Choroid plexus epithelial cell (primary cell): ENCODE results near the gene SCN2B.

Experiments used
- DNase-seq: peaks from one replicate; pipeline ENCODE4 v3.0.0-alpha.2; 2010; ENCODE audit warnings: low read depth
- H3K4me3 ChIP-seq: 2 replicates; pipeline ENCODE4 v1.5.1; 2011; ENCODE audit warnings: low read depth, mild to moderate bottlenecking, control low read depth, low read length, moderate library complexity
- TF ChIP-seq, protein P1 (sequence below): conservative IDR thresholded peaks from 2 replicates; pipeline ENCODE4 v1.5.1; 2011; ENCODE audit warnings: low read depth, mild to moderate bottlenecking, control low read depth, inconsistent platforms, low read length, moderate library complexity

SCN2B gene

DNA sequence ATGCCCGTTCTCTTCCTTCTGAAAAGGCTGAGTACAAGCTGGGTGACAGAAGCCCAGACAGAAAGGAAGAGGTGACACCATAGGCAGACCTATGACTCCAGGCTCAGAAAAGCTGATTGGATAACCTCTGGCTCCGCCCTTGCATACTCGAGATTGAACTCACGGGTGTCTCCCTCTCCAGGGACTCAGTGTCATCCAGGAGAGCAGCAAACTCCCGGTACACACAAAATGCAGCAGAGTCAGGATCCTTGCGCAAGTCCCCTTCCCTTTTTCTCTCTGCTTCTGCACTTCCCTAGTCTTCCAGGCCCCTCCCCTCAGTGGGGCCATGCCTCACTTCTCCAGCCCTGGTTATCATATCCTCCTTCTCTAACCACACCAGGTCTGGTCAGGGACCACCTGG is 33.6 kb downstream of the SCN2B start:
- no peak for DNase-seq
- TF ChIP-seq, protein P1, sequence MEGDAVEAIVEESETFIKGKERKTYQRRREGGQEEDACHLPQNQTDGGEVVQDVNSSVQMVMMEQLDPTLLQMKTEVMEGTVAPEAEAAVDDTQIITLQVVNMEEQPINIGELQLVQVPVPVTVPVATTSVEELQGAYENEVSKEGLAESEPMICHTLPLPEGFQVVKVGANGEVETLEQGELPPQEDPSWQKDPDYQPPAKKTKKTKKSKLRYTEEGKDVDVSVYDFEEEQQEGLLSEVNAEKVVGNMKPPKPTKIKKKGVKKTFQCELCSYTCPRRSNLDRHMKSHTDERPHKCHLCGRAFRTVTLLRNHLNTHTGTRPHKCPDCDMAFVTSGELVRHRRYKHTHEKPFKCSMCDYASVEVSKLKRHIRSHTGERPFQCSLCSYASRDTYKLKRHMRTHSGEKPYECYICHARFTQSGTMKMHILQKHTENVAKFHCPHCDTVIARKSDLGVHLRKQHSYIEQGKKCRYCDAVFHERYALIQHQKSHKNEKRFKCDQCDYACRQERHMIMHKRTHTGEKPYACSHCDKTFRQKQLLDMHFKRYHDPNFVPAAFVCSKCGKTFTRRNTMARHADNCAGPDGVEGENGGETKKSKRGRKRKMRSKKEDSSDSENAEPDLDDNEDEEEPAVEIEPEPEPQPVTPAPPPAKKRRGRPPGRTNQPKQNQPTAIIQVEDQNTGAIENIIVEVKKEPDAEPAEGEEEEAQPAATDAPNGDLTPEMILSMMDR: no peak
- H3K4me3 ChIP-seq: no peak overlapping the region

DNA sequence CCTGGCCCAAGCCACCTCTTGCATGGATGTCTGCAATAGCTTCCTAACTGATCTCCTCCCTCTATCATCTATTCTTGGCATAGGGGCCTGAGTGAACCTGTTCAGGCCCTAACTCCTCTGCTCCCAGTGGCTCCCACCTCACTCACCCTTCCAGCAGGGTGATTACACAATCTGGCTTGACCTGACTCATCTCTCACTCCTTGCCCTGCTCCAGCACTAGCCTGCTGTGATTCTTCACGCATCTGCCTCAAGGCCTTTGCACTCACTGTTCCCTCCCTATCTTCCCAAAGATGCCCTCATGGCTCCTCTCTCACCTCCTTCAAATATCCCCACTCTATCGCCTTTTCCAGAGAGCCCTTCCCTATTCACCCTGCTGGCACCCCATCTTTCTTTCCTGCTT is 34.4 kb downstream of the SCN2B start:
- TF ChIP-seq, protein P1: no peak
- no peak overlapping the region for H3K4me3 ChIP-seq
- DNase-seq: no peak

DNA sequence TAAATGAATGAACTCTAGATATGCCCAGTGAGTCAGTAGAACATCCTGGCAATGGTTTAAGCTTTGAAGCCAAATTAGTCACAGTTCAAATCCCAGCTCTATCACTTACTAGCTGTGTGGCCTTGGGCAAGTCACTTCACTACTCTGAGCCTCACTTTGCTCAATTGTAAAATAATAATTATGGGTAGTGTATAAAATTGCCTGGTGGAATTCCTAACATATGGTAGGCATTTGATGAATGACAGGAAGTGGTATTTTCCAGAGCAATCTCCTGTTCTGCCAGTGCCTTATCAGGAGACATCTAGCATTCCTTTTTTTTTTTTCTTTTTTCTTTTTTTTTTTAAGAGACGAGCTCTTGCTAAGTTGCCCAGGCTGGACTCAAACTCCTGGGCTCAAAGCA is 36.9 kb downstream of the SCN2B start:
- no peak for DNase-seq
- TF ChIP-seq, protein P1: no peak
- H3K4me3 ChIP-seq: no peak overlapping the region

DNA sequence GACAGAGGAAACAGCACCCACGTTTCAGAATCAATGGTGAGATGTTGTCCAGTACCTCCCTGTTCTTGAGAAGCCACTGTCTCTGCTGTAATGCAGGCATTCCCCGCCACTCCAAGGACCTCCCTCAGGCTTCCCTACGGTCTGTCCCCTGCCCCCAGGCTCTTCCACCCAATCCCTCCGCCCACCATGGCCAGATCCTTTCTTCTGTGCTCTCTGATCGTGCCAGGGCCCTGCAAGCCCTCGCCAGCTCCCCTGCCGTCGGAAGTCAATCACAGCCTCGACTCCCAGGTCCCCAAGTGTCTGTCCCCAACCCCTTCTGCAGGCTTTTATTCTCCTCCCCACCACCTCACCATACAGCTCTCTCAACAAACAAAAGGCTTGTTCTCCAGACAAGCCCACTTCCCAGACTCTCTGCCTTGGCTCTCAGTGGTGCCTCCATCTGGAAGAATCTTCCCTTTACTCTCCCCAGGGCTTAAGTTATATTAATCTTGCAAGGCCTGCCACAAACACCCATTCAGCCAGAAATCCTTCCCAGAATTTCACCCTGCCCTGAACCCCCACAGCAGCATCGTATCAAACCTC is 37.5 kb downstream of the SCN2B start:
- no peak overlapping the region for H3K4me3 ChIP-seq
- no peak for DNase-seq
- TF ChIP-seq, protein P1: no peak

DNA sequence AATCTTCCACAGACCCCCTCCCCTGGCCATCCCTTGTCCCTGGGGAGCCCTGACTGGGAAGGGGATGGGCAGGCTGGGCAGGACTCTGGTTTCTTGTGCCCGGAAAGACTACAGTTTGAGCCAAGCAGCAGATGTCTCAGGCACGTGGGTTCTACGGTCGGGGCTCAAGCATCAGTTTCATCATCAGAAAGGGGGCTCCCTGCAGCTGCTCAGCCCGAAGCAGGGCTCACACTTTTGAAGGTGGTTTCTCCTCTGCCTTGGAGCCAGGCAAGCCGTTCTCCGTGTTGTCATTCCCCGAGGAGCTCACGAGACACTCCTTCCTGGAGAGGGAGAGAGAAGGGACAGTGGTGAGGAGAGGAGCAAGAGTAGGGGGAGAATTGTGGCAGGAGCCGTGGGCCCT is 39.6 kb downstream of the SCN2B start:
- TF ChIP-seq, protein P1: no peak
- DNase-seq: no peak
- H3K4me3 ChIP-seq: no peak overlapping the region

DNA sequence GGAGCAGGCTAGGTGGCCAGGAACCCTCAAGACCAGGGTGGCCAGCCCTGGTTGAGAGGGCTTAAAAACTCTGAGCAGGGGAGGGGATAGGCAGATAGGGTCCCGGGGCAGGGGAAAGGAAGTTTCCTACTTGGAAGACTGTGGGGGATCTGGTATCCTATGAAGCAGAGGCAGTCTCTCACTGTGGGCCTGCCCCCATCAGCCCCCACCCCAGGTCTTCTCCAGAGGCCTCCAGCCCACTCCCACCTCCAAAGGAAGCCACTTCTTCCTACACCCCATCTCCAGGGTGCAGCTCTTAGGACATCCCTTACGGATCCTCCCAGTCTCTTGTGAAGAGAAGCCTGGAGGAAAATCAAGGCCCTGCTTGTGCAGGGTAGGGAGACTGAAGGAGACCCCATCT is 40.1 kb downstream of the SCN2B start:
- TF ChIP-seq, protein P1: no peak
- DNase-seq: no peak

DNA sequence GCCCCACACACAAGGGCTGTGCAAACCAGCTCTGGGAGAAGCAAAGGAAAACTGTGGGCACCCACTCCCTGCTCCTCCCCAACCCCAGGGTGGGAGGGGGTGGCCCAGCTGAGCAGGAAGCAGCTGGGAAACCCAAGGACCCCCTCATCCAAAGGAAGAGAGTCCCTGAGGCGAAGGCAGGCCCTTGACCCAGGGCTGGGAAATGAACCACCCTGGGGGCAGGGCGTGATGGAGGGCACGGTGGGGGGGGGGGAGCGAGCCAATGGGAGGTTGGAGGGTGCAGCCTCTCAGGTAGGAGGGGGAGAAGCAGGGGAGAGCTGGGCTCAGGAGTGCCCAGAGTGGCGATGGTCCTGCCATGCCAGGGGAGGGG is 40.7 kb downstream of the SCN2B start:
- TF ChIP-seq, protein P1: no peak
- DNase-seq: no peak
- H3K4me3 ChIP-seq: no peak overlapping the region

More for the DNA sequence above, 40.1 kb downstream of the SCN2B start:
- no peak overlapping the region for H3K4me3 ChIP-seq
